GM12878 (cell line): ENCODE measurements around the gene PARP15. TPM values are rescaled to one million over a fixed set of nuclear protein-coding genes. Genes with fewer than 3 reads are reported as not detected.

Source experiments
- ATAC-seq: fragments of 200-7000 bp; cut with Tn5 transposase; 3 replicates; pipeline ENCODE4 v1.9.1; 2020; ENCODE audit warnings: mild to moderate bottlenecking, moderate library complexity
- BruUV-seq: library from RNA; stranded (reverse); fragments of 400-500 nt; replicated peaks from 2 replicates; lab custom pipeline; 2021; lab: Mats Ljungman, UMichigan
- CTCF ChIA-PET: fragments of 300-600 bp; sonication (Branson Sonifier 250); formaldehyde crosslinking; extraction: SDS; loops from one replicate; lab custom pipeline; 2021; ENCODE audit warnings: inconsistent platforms; lab: Yijun Ruan, JAX
- POLR2A ChIA-PET: fragments of 350-600 bp; formaldehyde crosslinking; extraction: SDS; loops from one replicate; lab custom pipeline; 2021; ENCODE audit warnings: inconsistent platforms; lab: Charles Lee
- RAD21 ChIA-PET: fragments of 300-600 bp; sonication (Branson Sonifier 250); formaldehyde crosslinking; loops from one replicate; lab custom pipeline; 2023; ENCODE audit warnings: antibody characterized with exemption; ENCODE audit not compliant: unreplicated experiment; lab: Charles Lee
- SMC1A ChIA-PET: fragments of 300-600 bp; sonication (Branson Sonifier 250); formaldehyde crosslinking; loops from one replicate; lab custom pipeline; 2023; ENCODE audit not compliant: unreplicated experiment, uncharacterized antibody; lab: Charles Lee
- DNase-seq: peaks from one replicate; pipeline ENCODE4 v3.0.0-alpha.2; 2011; ENCODE audit warnings: low read depth, low spot score
- FAIRE-seq: peaks from 3 replicates; lab custom pipeline; 2011; peaks lifted over from hg19 to GRCh38; lab: Jason Lieb, UNC
- H2AFZ ChIP-seq: 2 replicates; pipeline ENCODE4 v1.6.0; 2011; ENCODE audit warnings: low read depth, low read length, control low read depth; ENCODE audit not compliant: control insufficient read depth
- H3K27ac ChIP-seq: 2 replicates; pipeline ENCODE4 v1.5.1; 2011; ENCODE audit warnings: control low read depth; ENCODE audit not compliant: control insufficient read depth, insufficient read depth
- H3K27me3 ChIP-seq, 2 experiments: replicated peaks in 1 of 2; 2 replicates each; pipeline versions ENCODE4 v1.6.0 to v1.6.1; 2011; ENCODE audit warnings: low read length in 1 of 2; ENCODE audit not compliant: control insufficient read depth in 2 of 2, insufficient read depth in 2 of 2
- H3K36me3 ChIP-seq, 2 experiments: 2 replicates each; pipeline ENCODE4 v1.5.1; 2011; ENCODE audit warnings: low read length in 1 of 2; ENCODE audit not compliant: control insufficient read depth in 2 of 2, insufficient read depth in 2 of 2
- H3K4me1 ChIP-seq: 2 replicates; pipeline ENCODE4 v1.6.1; 2011; ENCODE audit warnings: mild to moderate bottlenecking, low read length, moderate library complexity, mixed read lengths; ENCODE audit not compliant: control insufficient read depth, insufficient read depth
- H3K4me2 ChIP-seq: 2 replicates; pipeline ENCODE4 v1.6.0; 2011; ENCODE audit warnings: control low read depth; ENCODE audit not compliant: control insufficient read depth, insufficient read depth
- H3K4me3 ChIP-seq: fragments of 200-600 bp; sonication (generic); 2 replicates; pipeline ENCODE4 v1.5.1; 2016
- H3K79me2 ChIP-seq: 2 replicates; pipeline ENCODE4 v1.6.0; 2011; ENCODE audit warnings: low read length; ENCODE audit not compliant: control insufficient read depth, insufficient read depth
- H3K9ac ChIP-seq: 2 replicates; pipeline ENCODE4 v1.8.0; 2011; ENCODE audit warnings: low read length, control low read depth, mixed read lengths; ENCODE audit not compliant: control insufficient read depth, insufficient read depth
- H3K9me3 ChIP-seq: replicated peaks from 3 replicates; pipeline ENCODE4 v1.5.1; 2011; ENCODE audit warnings: mild to moderate bottlenecking, low read length; ENCODE audit not compliant: control insufficient read depth, insufficient read depth
- H4K20me1 ChIP-seq: 2 replicates; pipeline ENCODE4 v1.6.0; 2011; ENCODE audit not compliant: control insufficient read depth, insufficient read depth
- CUX1 ChIP-seq: IDR thresholded peaks from 2 replicates; pipeline ENCODE4 v1.6.1; 2012; ENCODE audit warnings: improper control_type of control experiment, low read depth, low read length; ENCODE audit not compliant: insufficient replicate concordance
- IRF5 ChIP-seq: fragments of 450-650 bp; IDR thresholded peaks from 2 replicates; pipeline ENCODE4 v1.6.1; 2017; ENCODE audit warnings: borderline replicate concordance
- NRF1 ChIP-seq: conservative IDR thresholded peaks from 2 replicates; pipeline ENCODE4 v1.6.1; 2011; ENCODE audit warnings: mild to moderate bottlenecking, low read depth, low read length, improper control_type of control experiment
- RB1 ChIP-seq: fragments of 450-650 bp; formaldehyde crosslinking; IDR thresholded peaks from 2 replicates; pipeline ENCODE4 v1.6.1; 2017; ENCODE audit warnings: mild to moderate bottlenecking, borderline replicate concordance
- RUNX3 ChIP-seq: IDR thresholded peaks from 2 replicates; pipeline ENCODE4 v1.6.1; 2012; ENCODE audit warnings: low read length, inconsistent platforms
- SMAD1 ChIP-seq: fragments of 450-650 bp; IDR thresholded peaks from 2 replicates; pipeline ENCODE4 v1.6.1; 2018; ENCODE audit warnings: mild to moderate bottlenecking, low read depth; ENCODE audit not compliant: partially characterized antibody
- SREBF1 ChIP-seq: IDR thresholded peaks from 2 replicates; pipeline ENCODE4 v1.6.1; 2012; ENCODE audit warnings: mild to moderate bottlenecking, low read length
- in situ Hi-C: fragments of 300-500 bp; cut with MboI; formaldehyde crosslinking; loops from 9 replicates; pipeline ENCODE4 v1.14.3; 2018; ENCODE audit warnings: mixed read lengths
- intact Hi-C: fragments of 100-400 bp; cut with micrococcal nuclease; formaldehyde crosslinking; loops from one replicate; pipeline ENCODE4 v1.14.2; 2022; ENCODE audit not compliant: unreplicated experiment
- polyA plus RNA-seq, 11 experiments: library from polyadenylated mRNA; depleted of rRNA in 4 of 11; unstranded in 6 of 11; stranded (reverse) in 5 of 11; fragments of >200 nt; fragmentation: Nextera tagmentation in 4 of 11; fragmentation: Illumina TruSeq in 1 of 11; extraction: Ambion mirVana in 4 of 11; extraction: Trizol in 1 of 11; gene quantifications; 1 replicate in 1 of 11; 2 replicates in 10 of 11; pipeline versions ENCODE4 v1.2.1 to v1.2.3, GENCODE V29; 2011 to 2016; ENCODE audit warnings: inconsistent platforms in 2 of 11, missing spikeins in 2 of 11, low read depth in 1 of 11
- total RNA-seq, 4 experiments: library from RNA; depleted of rRNA in 3 of 4; stranded (reverse); fragments of >200 nt in 3 of 4; fragmentation: Illumina TruSeq in 1 of 4; extraction: Trizol in 1 of 4; gene quantifications; 2 replicates each; pipeline versions ENCODE4 v1.2.1 to v1.2.3, GENCODE V29; 2013 to 2021

PARP15 gene
- total and polyA plus RNA-seq, 10 of the 15 experiments (the other 5 are each of a cell fraction or from before 2014, with no cell fraction given), result 9.0 to 234 (median 36.3) TPM

- no peak for TF ChIP-seq CUX1
- TF ChIP-seq SREBF1, result no peak
- TF ChIP-seq SMAD1, result no peak
These were observed 59.2 kb downstream of the PARP15 start (continued) for GRCh38 chr3:122636697-122637096.

- Histone ChIP-seq H3K4me2 (no peak overlapping the region), H3K9ac (no peak overlapping the region), H3K27me3 (no peaks in the 10 kb centered on the region), H3K9me3 (no peaks in the 10 kb centered on the region), H2AFZ (no peak overlapping the region), H4K20me1 (no peaks in the 10 kb centered on the region), H3K27ac (no peak overlapping the region), H3K79me2 (no peaks in the 10 kb centered on the region), H3K4me3 (no peak overlapping the region), H3K36me3 (no peaks in the 10 kb centered on the region; a peak in 1 of 4 replicates), H3K4me1 (peaks cover 11% of the 10 kb centered on the region)
- ChIA-PET SMC1A (interaction anchor here (0.7 to 5.6 kb wide), 11 partner anchors 12 to 82 kb away, joined by 3 to 68 read pairs (median 4); no protein-coding TSS in a partner anchor), CTCF (interaction anchor here (1.1 to 2.8 kb wide), 6 partner anchors 12 to 81 kb away, joined by 3 to 38 read pairs (median 4); no protein-coding TSS in a partner anchor), RAD21 (interaction anchor here (0.9 to 2.5 kb wide), 9 partner anchors 10 to 62 kb away, joined by 3 to 18 read pairs (median 5); partner anchors contain the start of gene PARP14), POLR2A (interaction anchor here (0.6 to 3.5 kb wide), 6 partner anchors 8 to 135 kb away, joined by 3 to 14 read pairs (median 6); no protein-coding TSS in a partner anchor)
- in situ Hi-C loops (no loop called here), intact Hi-C loops (no loop called here)
- DNase-seq (no peak), ATAC-seq (no peak), FAIRE-seq (no peak)
- BruUV-seq, result no TSS peak
- no peak for TF ChIP-seq RB1
- TF ChIP-seq IRF5, result no peak
- no peak for TF ChIP-seq RUNX3
- TF ChIP-seq NRF1, result no peak
These were observed 63.1 kb downstream of the PARP15 start for GRCh38 chr3:122640437-122640999.
